Right atrium auricular region (tissue), 2 donors: ENCODE data around the gene LCN9. TPM values are rescaled to one million over a fixed set of nuclear protein-coding genes. Genes with fewer than 3 reads are reported as not detected.

Experiments
- DNase-seq: peaks from one replicate; pipeline ENCODE4 v3.0.0-alpha.2; 2019; ENCODE audit warnings: low spot score
- H3K27ac ChIP-seq, 2 donors: fragments of 200-600 bp; sonication (generic); 1 replicate in 1 of 2; 2 replicates in 1 of 2; pipeline ENCODE4 v1.5.1; 2016 to 2019
- H3K27me3 ChIP-seq, 2 donors: fragments of 200-600 bp; sonication (generic); one replicate each; pipeline versions ENCODE4 v1.5.1 to v1.6.0; 2017 to 2019
- H3K36me3 ChIP-seq: fragments of 200-600 bp; sonication (generic); one replicate; pipeline ENCODE4 v1.5.1; 2016
- H3K4me1 ChIP-seq, 2 donors: fragments of 200-600 bp; sonication (generic); one replicate each; pipeline versions ENCODE4 v1.5.1 to v1.6.0; 2017 to 2019
- H3K4me3 ChIP-seq, 2 donors: fragments of 200-600 bp; sonication (generic); 1 replicate in 1 of 2; 2 replicates in 1 of 2; pipeline ENCODE4 v1.5.1; 2017 to 2019; ENCODE audit warnings: mild to moderate bottlenecking in 1 of 2, moderate library complexity in 1 of 2
- H3K9me3 ChIP-seq, 2 donors: fragments of 200-600 bp; sonication (generic); one replicate each; pipeline ENCODE4 v1.5.1; 2019
- CTCF ChIP-seq, 2 donors: fragments of 200-600 bp; sonication (generic); IDR thresholded peaks; one replicate each; pipeline ENCODE4 v1.5.1; 2019; ENCODE audit warnings: antibody characterized with exemption in 2 of 2
- total RNA-seq, 2 donors: library from RNA; depleted of rRNA; stranded (reverse); fragments of >200 nt; gene quantifications; one replicate each; pipeline ENCODE4 v1.1.0, GENCODE V29; 2016

The LCN9 gene
- total RNA-seq, 2 donors from 2014 or later: not detected

- H3K27me3 ChIP-seq: no peaks in the 10 kb centered on the region
- no peak for DNase-seq
- no peaks in the 10 kb centered on the region for H3K36me3 ChIP-seq
- no peak for TF ChIP-seq CTCF (IDR thresholded peaks at IDR 0.05)
- no peaks in the 10 kb centered on the region for H3K4me1 ChIP-seq
- no peak overlapping the region for H3K27ac ChIP-seq
- H3K9me3 ChIP-seq: no peaks in the 10 kb centered on the region
- no peak overlapping the region for H3K4me3 ChIP-seq
Observed at GRCh38 chr9:135684691-135685090, 21.6 kb downstream of the LCN9 start.

DNA sequence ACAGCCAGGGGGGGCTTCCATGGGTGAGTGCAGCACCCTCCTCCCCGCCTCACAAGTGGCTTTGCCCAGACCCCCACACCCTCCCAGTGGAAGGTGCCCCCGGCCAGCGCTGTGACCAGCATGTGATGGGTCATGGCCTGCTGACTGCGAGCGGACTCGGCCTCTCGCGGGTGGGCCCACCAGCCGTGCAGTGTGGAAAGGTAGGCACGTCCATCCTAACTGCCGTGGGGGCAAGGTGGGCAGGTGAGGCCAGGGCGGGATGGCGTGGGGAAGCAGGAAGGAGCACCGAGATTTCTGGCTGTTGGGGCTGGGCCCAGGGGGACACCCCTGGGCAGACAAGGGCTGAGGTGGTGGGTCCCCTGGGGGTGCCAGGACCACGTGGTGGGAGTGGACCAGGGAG lies 24.1 kb downstream of the LCN9 start:
- no peak overlapping the region for H3K27ac ChIP-seq
- no peaks in the 10 kb centered on the region for H3K4me1 ChIP-seq
- no peak for DNase-seq
- H3K27me3 ChIP-seq: no peaks in the 10 kb centered on the region
- no peaks in the 10 kb centered on the region for H3K36me3 ChIP-seq
- TF ChIP-seq CTCF (IDR thresholded peaks at IDR 0.05): no peak
- no peaks in the 10 kb centered on the region for H3K9me3 ChIP-seq
- H3K4me3 ChIP-seq: no peak overlapping the region

DNA sequence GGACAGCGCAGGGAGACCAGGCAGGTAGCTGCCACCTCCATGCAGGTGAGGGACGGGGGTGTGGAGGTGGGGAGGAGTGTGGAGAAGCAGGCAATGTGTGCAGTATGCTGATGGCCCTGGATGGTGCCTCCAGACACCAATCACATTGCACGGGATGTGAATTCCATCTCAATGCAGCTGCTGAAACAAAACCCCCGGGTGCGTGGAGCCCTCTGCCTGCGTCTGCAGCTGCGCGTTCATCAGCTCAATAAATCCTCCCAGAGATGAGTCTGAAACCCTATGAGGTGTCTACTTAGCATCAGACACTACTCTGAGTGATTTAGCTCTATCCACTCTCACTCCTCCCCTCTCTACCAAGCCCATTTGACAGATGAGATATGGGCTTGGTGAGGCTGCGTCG lies 25.9 kb downstream of the LCN9 start:
- Histone ChIP-seq H3K4me1 (no peaks in the 10 kb centered on the region), H3K27ac (no peak overlapping the region), H3K9me3 (no peaks in the 10 kb centered on the region), H3K4me3 (no peak overlapping the region), H3K36me3 (no peaks in the 10 kb centered on the region), H3K27me3 (no peaks in the 10 kb centered on the region)
- no peak for DNase-seq
- no peak for TF ChIP-seq CTCF (IDR thresholded peaks at IDR 0.05)

DNA sequence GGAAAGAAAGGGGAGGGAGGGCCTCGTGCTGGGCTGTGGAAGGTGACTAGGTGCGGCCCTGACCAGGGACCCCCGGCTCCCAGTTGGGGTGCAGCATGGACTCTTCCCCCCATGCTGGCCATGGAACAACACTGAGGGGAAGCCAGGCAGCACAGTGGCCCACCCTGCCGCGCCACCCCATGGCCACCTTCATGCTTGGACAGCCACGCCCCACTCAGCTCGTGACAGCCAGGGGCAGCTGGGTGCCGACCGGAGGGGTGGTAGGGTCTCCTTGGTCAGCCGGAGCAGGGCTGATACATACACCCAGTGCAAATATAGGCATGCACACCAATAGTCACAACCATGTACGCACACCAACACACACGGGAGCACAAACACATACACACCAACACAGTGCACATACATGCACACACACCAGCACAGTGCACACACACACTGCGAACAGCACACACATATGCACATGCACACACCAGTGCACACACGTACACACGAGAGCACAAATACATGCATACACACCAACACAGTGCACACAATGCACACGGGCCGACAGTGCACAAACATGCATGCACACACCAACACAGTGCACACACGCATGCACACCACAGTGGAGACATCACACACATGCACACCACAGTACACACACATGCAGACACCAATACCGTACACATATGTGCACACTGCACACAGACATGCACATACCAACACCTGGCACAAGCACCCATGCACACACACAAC lies 27.9 kb downstream of the LCN9 start:
- no peaks in the 10 kb centered on the region for H3K9me3 ChIP-seq
- no peak overlapping the region for H3K4me3 ChIP-seq
- no peaks in the 10 kb centered on the region for H3K4me1 ChIP-seq
- DNase-seq: no peak
- TF ChIP-seq CTCF (IDR thresholded peaks at IDR 0.05): no peak
- no peak overlapping the region for H3K27ac ChIP-seq
- no peaks in the 10 kb centered on the region for H3K36me3 ChIP-seq
- no peaks in the 10 kb centered on the region for H3K27me3 ChIP-seq

- Histone ChIP-seq H3K27me3 (no peaks in the 10 kb centered on the region), H3K4me1 (no peaks in the 10 kb centered on the region), H3K27ac (no peak overlapping the region), H3K36me3 (no peaks in the 10 kb centered on the region), H3K4me3 (no peak overlapping the region), H3K9me3 (no peaks in the 10 kb centered on the region)
- DNase-seq: no peak
- no peak for TF ChIP-seq CTCF (IDR thresholded peaks at IDR 0.05)
Observed at GRCh38 chr9:135692410-135692809, 29.3 kb downstream of the LCN9 start.

GRCh38 chr9:135693265-135693664 lies 30.2 kb downstream of the LCN9 start:
- DNase-seq: no peak
- no peaks in the 10 kb centered on the region for H3K36me3 ChIP-seq
- TF ChIP-seq CTCF (IDR thresholded peaks at IDR 0.05): no peak
- no peak overlapping the region for H3K27ac ChIP-seq
- H3K4me3 ChIP-seq: no peak overlapping the region
- no peaks in the 10 kb centered on the region for H3K27me3 ChIP-seq
- no peaks in the 10 kb centered on the region for H3K4me1 ChIP-seq
- no peaks in the 10 kb centered on the region for H3K9me3 ChIP-seq
